OCI-LY3 (cell line): Measurements from ENCODE around the gene DBNDD1.

Experiments
- H2AFZ ChIP-seq: fragments of 200-600, 300-600 bp; shearing (Covaris generic); 2 replicates; pipeline ENCODE4 v1.6.0; 2014; ENCODE audit warnings: antibody characterized with exemption, low read depth, low read length
- H3K27ac ChIP-seq: fragments of 200-600, 300-600 bp; sonication (generic); 2 replicates; pipeline ENCODE4 v1.5.1; 2014; ENCODE audit warnings: mild to moderate bottlenecking, low read length, moderate library complexity, mixed read lengths
- H3K27me3 ChIP-seq: fragments of 200-600, 300-600 bp; sonication (generic); 2 replicates; pipeline ENCODE4 v1.6.1; 2014; ENCODE audit warnings: low read depth, low read length, mixed read lengths
- H3K36me3 ChIP-seq: fragments of 200-600, 300-600 bp; sonication (generic); replicated peaks from 2 replicates; pipeline ENCODE3; 2014; ENCODE audit warnings: low read depth, low read length, mixed read lengths
- H3K4me1 ChIP-seq: fragments of 300-600, 200-600 bp; sonication (generic); 2 replicates; pipeline ENCODE4 v1.6.1; 2014; ENCODE audit warnings: low read length, mixed read lengths
- H3K4me2 ChIP-seq: fragments of 200-600, 300-600 bp; sonication (generic); 2 replicates; pipeline ENCODE4 v1.6.1; 2014; ENCODE audit warnings: low read length, mixed read lengths
- H3K4me3 ChIP-seq: fragments of 300-600, 200-600 bp; sonication (generic); 2 replicates; pipeline ENCODE4 v1.5.1; 2014; ENCODE audit warnings: antibody characterized with exemption, mild to moderate bottlenecking, low read length, moderate library complexity
- H3K79me2 ChIP-seq: fragments of 300-600, 200-600 bp; shearing (Covaris generic); 2 replicates; pipeline ENCODE4 v1.6.1; 2014; ENCODE audit warnings: mild to moderate bottlenecking, low read length, mixed read lengths
- H3K9ac ChIP-seq: fragments of 300-600, 200-600 bp; shearing (Covaris generic); 2 replicates; pipeline ENCODE4 v1.6.0; 2014; ENCODE audit warnings: mild to moderate bottlenecking, low read length, moderate library complexity
- H3K9me3 ChIP-seq: fragments of 200-600, 300-600 bp; shearing (Covaris generic); 2 replicates; pipeline ENCODE4 v1.6.1; 2014; ENCODE audit warnings: low read length, mixed read lengths; ENCODE audit not compliant: insufficient read depth
- H4K20me1 ChIP-seq: fragments of 200-600, 300-600 bp; sonication (generic); 2 replicates; pipeline ENCODE4 v1.6.1; 2016; ENCODE audit warnings: low read length, mixed read lengths; ENCODE audit not compliant: insufficient read depth
- CTCF ChIP-seq: fragments of 200-600, 300-600 bp; sonication (generic); IDR thresholded peaks from 2 replicates; pipeline ENCODE4 v1.5.1; 2014; ENCODE audit warnings: antibody characterized with exemption, low read length, low read depth
- EZH2phosphoT487 ChIP-seq: fragments of 200-600 bp; shearing (Covaris generic); IDR thresholded peaks from 2 replicates; pipeline ENCODE4 v1.6.1; 2018; ENCODE audit warnings: antibody characterized with exemption, mixed run types, low read depth

Gene DBNDD1

GRCh38 chr16:90019543-90020259 is 445 bp upstream of the DBNDD1 start:
- TF ChIP-seq CTCF (peak; percentile 38), EZH2phosphoT487 (no peak)

GRCh38 chr16:90018297-90018651 is 982 bp downstream of the DBNDD1 start:
- no peak overlapping the region for H3K9ac ChIP-seq
- H4K20me1 ChIP-seq, result no peaks in the 10 kb centered on the region
- H3K79me2 ChIP-seq, result no peaks in the 10 kb centered on the region
- TF ChIP-seq CTCF (no peak), EZH2phosphoT487 (no peak)
- H2AFZ ChIP-seq, result no peak overlapping the region
- no peaks in the 10 kb centered on the region for H3K4me1 ChIP-seq
- H3K27me3 ChIP-seq, result peaks cover 8% of the 10 kb centered on the region; the same call in 1 of the 2 replicates
- H3K36me3 ChIP-seq, result no peaks in the 10 kb centered on the region
- H3K4me3 ChIP-seq, result no peak overlapping the region
- H3K4me2 ChIP-seq, result no peak overlapping the region
- H3K9me3 ChIP-seq, result no peaks in the 10 kb centered on the region
- no peak overlapping the region for H3K27ac ChIP-seq

More at GRCh38 chr16:90019543-90020259, 445 bp upstream of the DBNDD1 start:
- Histone ChIP-seq H3K4me2 (peak overlapping the region; percentile 81), H4K20me1 (no peaks in the 10 kb centered on the region), H3K9ac (peak overlapping the region; percentile 64), H3K4me3 (peak overlapping the region; percentile 82), H3K27ac (no peak overlapping the region), H3K36me3 (no peaks in the 10 kb centered on the region), H3K4me1 (no peaks in the 10 kb centered on the region), H3K27me3 (peaks cover 8% of the 10 kb centered on the region; the same call in 1 of the 2 replicates), H3K9me3 (no peaks in the 10 kb centered on the region), H3K79me2 (no peaks in the 10 kb centered on the region), H2AFZ (peak overlapping the region; percentile 59; the same call in 1 of the 2 replicates)

GRCh38 chr16:90016339-90016950 is 2.8 kb downstream of the DBNDD1 start:
- Histone ChIP-seq H3K36me3 (no peaks in the 10 kb centered on the region), H3K27ac (no peak overlapping the region), H3K4me3 (no peak overlapping the region), H3K9ac (no peak overlapping the region), H3K4me2 (no peak overlapping the region), H3K4me1 (no peaks in the 10 kb centered on the region), H3K27me3 (peaks cover 8% of the 10 kb centered on the region; the same call in 1 of the 2 replicates), H3K9me3 (no peaks in the 10 kb centered on the region), H4K20me1 (no peaks in the 10 kb centered on the region), H2AFZ (no peak overlapping the region), H3K79me2 (no peaks in the 10 kb centered on the region)
- TF ChIP-seq CTCF (no peak), EZH2phosphoT487 (no peak)

GRCh38 chr16:90015586-90016338 is 3.5 kb downstream of the DBNDD1 start:
- no peaks in the 10 kb centered on the region for H3K79me2 ChIP-seq
- H3K9me3 ChIP-seq, result no peaks in the 10 kb centered on the region
- H3K4me1 ChIP-seq, result no peaks in the 10 kb centered on the region
- H3K4me2 ChIP-seq, result no peak overlapping the region
- H3K27me3 ChIP-seq, result peaks cover 8% of the 10 kb centered on the region; the same call in 1 of the 2 replicates
- H3K36me3 ChIP-seq, result no peaks in the 10 kb centered on the region
- H3K4me3 ChIP-seq, result no peak overlapping the region
- TF ChIP-seq EZH2phosphoT487 (no peak), CTCF (no peak)
- no peaks in the 10 kb centered on the region for H4K20me1 ChIP-seq
- H3K27ac ChIP-seq, result no peak overlapping the region
- H2AFZ ChIP-seq, result no peak overlapping the region
- H3K9ac ChIP-seq, result no peak overlapping the region
